NCI-H446 (cell line): ENCODE data around the gene SLCO2A1.

ENCODE experiments used
- DNase-seq, 2 experiments: peaks; one replicate each; lab custom pipeline; 2025; lab: John Stamatoyannopoulos, UW

The SLCO2A1 gene

DNA sequence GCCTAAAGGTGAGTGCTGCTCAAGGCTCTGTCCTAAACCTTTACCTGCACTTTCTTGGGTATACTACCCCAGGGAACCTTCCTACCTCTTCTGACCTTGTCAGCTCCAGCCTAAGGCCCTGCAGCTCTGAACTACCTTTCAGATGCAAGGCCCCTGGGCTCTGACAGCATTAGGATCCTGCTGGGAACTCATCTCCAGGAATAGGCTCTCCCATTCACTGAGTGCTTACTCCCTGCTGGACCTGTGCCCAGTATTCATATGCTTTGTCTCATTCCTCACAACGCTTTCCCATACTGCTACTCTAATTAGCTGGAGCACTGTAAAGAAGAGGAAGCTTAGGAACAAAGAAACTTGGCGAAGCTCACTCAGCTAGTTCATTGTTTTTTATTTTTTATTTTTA lies 80.3 kb downstream of the SLCO2A1 start:
- DNase-seq = peak in 1 of 2 experiments; percentile 55

GRCh38 chr3:133948996-133949395 lies 80.7 kb downstream of the SLCO2A1 start:
- no peak for DNase-seq

GRCh38 chr3:133948131-133948810 lies 81.5 kb downstream of the SLCO2A1 start:
- DNase-seq = no peak

DNA sequence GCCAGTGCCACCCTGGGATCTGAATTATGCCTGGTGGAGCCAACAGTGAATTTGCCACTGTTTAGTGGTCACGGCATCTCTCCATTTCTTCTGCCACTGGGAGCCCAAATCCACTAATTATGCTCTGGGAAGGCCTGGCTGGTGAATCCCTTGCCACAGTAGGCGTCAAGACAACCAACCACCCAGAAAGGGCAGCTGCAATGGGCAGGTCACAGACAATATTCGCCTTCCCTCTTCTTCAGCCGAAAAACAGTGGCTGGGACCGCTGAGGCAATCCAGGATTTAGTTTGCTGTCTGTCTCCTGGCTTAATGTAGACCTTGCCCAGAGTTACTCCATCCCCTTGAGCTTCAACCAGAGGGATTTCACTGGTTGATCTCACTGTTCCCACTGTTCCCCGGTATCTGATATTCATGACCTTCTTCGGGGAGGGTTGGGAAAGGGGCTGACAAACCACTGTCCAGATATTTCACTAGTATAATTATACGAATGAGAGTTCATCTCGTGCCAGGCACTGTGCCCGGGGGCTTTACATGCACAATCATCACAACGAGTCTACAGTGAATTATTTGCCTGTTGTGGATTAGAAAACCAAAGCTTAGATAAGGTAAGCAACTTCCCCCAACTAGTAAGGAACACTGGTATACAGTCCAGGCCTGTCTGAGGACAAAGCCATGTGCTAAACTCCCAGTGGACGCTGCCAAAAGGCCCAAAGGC lies 84.2 kb downstream of the SLCO2A1 start:
- no peak for DNase-seq

DNA sequence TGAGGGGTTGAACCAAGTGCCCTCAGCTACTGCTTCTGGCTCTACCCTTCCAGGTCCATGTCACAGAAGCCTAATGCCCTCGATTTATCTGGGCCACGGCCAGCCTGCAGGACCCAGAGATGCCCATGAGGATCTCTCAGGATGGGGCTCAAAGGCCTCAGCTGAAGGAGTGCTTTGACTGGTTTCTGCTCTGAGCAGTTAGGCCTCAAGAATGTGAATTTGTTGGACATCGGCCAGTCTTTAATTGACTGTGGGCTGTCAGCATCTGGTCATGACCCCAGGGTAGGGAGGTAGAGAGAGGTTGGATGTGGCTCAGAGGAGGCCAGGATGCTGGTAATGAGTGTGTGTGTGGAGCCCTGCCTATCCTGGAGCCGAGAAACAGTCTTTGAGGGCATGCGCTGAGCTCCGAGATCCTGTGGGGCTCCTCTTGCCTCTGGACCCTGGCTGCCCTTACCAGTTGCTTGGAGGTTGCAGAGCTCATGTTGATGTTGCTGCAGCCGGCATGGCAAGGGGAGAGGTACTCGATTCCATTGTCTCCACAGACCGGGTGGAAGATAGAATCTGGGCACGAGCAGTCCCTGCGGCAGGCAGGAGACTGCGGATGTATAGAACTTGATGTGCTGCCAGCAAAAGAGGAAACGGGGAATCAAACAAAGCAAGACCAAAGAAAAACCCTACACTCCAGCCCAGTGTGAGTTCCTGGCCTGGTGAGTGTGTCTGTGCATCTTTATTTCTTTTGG lies 84.9 kb downstream of the SLCO2A1 start:
- peak; percentile 46 to 71 for DNase-seq

DNA sequence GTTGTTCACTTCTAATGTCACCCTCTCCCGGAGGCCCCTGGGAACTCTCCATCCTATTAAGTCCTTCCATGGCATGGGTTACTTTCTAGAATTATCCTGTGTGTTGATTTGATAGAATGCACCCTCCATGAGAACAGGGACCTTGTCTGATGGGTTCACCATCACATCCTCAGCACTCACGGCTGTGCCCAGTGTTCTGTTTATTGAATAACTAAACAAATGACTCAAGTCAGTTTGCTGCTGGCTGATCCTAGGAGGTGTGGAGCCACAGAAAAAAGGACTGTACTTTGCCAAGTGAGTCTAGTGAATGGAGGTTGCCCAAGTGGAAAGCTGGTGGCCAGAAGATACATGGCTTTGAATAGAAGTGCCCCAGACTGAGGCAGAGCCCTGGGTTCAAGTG lies 85.5 kb downstream of the SLCO2A1 start:
- no peak for DNase-seq

- no peak for DNase-seq
Observed at GRCh38 chr3:133943639-133944141, 86.0 kb downstream of the SLCO2A1 start.

- DNase-seq = no peak
Observed at GRCh38 chr3:133943031-133943535, 86.6 kb downstream of the SLCO2A1 start.

- no peak for DNase-seq
Observed at GRCh38 chr3:133941415-133941821, 88.3 kb downstream of the SLCO2A1 start.

- DNase-seq = no peak
Observed at GRCh38 chr3:133940536-133940935, 89.2 kb downstream of the SLCO2A1 start.

- no peak for DNase-seq
Observed at GRCh38 chr3:133939463-133939835, 90.3 kb downstream of the SLCO2A1 start.

DNA sequence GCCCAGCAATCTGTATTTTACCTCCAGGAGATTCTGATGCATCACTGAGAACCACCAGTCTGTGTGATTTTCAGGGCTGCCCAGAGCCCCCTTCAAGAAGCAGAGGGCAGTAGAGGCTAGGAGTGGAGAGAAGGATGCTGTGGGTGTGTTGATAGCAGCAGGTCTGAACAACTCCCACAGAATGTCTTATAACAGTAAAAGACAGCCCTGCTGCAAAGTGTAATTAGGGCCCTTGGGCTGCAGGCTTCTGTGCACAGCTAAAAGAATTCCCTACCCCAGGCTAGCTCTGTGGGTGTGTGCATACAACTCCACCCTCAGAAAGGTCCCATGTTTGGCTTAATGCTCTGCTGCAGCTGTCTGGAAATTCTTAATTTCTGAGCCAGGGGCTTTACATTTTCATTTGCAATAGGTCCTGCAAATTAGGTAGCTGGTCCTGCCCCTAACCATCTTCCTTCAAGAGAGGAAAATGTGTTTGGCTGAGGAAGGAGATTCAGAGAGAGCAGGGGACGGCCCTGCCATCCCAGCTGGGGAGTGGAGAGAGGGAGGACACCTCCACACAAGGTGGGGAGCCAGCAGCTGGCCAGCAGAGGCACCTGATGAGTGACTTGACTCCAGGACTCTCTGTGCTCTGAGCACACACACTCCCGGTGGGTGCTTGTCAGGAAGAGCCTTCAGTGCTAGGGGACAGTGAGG lies 90.8 kb downstream of the SLCO2A1 start:
- DNase-seq = no peak

- no peak for DNase-seq
Observed at GRCh38 chr3:133937756-133938601, 91.7 kb downstream of the SLCO2A1 start.

GRCh38 chr3:133937061-133937686 lies 92.6 kb downstream of the SLCO2A1 start:
- DNase-seq = no peak

GRCh38 chr3:133935843-133936769 lies 93.6 kb downstream of the SLCO2A1 start:
- DNase-seq = no peak

- no peak for DNase-seq
Observed at GRCh38 chr3:133934996-133935842, 94.5 kb downstream of the SLCO2A1 start.

GRCh38 chr3:133934073-133934970 lies 95.4 kb downstream of the SLCO2A1 start:
- DNase-seq = no peak
